ENCODE data around the gene SMC1A. TPM values are rescaled to one million over a fixed set of nuclear protein-coding genes. Genes with fewer than 3 reads are reported as not detected.

Gene SMC1A
- total RNA-seq, 1 donor from 2014 or later, result 31.4 TPM

DNA sequence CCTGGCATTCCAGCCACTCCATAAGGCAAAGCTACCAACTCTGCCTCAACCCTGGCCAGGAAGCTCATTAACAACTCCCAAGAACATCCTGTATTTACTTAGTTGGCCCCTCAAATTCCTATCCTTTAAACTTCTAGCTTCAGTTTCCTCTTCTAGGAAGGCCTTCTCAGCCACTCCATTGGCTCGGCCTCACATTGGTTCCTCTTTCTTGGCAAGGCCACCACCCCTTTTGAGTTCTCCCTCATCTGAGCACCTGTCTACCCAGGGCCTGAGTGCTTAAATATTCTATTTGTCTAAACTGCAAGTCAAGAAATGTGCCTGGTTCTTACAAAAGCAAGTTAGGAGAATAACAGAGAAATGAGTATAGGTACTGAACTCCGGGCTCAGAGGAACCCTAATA is 10.0 kb downstream of the SMC1A start:
- Histone ChIP-seq H3K27ac (no peak overlapping the region), H3K9me3 (no peaks in the 10 kb centered on the region), H3K4me1 (no peaks in the 10 kb centered on the region), H3K4me3 (no peak overlapping the region), H3K36me3 (peaks cover 0 to 63% of the 10 kb centered on the region in 2 donors), H3K27me3 (no peaks in the 10 kb centered on the region)
- intact Hi-C loops (cut with DNase I), result no loop called here
- DNase-seq (ENCODE audit: extremely low spot score in 2 of 2), result no peak
- TF ChIP-seq POLR2AphosphoS5 (IDR thresholded peaks at IDR 0.05; ENCODE audit: insufficient read depth in 1 of 2, low read depth in 1 of 2), result no peak
- no peak for TF ChIP-seq POLR2A (IDR thresholded peaks at IDR 0.05)
- TF ChIP-seq CTCF (IDR thresholded peaks at IDR 0.05), result no peak

DNA sequence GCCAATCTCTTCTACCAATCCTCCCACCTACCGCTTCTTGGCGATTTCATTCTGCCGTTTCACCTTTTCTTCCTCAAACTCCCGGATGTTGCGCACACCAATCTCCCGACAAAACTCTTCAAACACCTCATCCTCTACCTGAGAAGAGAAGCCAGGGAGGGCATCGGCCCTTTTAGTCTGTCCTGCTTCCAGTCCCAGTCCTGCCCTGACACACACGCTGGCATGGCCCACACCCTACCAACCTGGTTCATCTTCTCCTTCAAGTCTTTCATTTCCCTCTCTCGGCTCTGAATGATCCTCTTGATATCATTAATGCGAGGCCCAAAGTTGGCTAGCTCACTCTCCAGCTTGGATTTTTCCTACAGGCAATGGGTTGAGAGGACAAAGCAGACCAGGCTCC is 18.9 kb downstream of the SMC1A start:
- intact Hi-C loops (cut with DNase I), result no loop called here
- Histone ChIP-seq H3K9me3 (no peaks in the 10 kb centered on the region), H3K4me3 (no peak overlapping the region), H3K27me3 (no peaks in the 10 kb centered on the region), H3K4me1 (no peaks in the 10 kb centered on the region), H3K36me3 (peaks cover 0 to 87% of the 10 kb centered on the region in 2 donors), H3K27ac (no peak overlapping the region)
- no peak for DNase-seq (ENCODE audit: extremely low spot score in 2 of 2)
- TF ChIP-seq POLR2AphosphoS5 (IDR thresholded peaks at IDR 0.05; ENCODE audit: insufficient read depth in 1 of 2, low read depth in 1 of 2) (no peak), POLR2A (IDR thresholded peaks at IDR 0.05) (no peak), CTCF (IDR thresholded peaks at IDR 0.05) (no peak)

- no peaks in the 10 kb centered on the region for H3K9me3 ChIP-seq
- no peaks in the 10 kb centered on the region for H3K4me1 ChIP-seq
- peaks cover 0 to 63% of the 10 kb centered on the region in 2 donors for H3K36me3 ChIP-seq
- H3K27me3 ChIP-seq, result no peaks in the 10 kb centered on the region
- no peak overlapping the region for H3K4me3 ChIP-seq
- TF ChIP-seq CTCF (IDR thresholded peaks at IDR 0.05) (no peak), POLR2A (IDR thresholded peaks at IDR 0.05) (no peak), POLR2AphosphoS5 (IDR thresholded peaks at IDR 0.05; ENCODE audit: insufficient read depth in 1 of 2, low read depth in 1 of 2) (no peak)
- H3K27ac ChIP-seq, result no peak overlapping the region
- no peak for DNase-seq (ENCODE audit: extremely low spot score in 2 of 2)
- intact Hi-C loops (cut with DNase I), result no loop called here
Measured at GRCh38 chrX:53398216-53398615, 24.2 kb downstream of the SMC1A start.

DNA sequence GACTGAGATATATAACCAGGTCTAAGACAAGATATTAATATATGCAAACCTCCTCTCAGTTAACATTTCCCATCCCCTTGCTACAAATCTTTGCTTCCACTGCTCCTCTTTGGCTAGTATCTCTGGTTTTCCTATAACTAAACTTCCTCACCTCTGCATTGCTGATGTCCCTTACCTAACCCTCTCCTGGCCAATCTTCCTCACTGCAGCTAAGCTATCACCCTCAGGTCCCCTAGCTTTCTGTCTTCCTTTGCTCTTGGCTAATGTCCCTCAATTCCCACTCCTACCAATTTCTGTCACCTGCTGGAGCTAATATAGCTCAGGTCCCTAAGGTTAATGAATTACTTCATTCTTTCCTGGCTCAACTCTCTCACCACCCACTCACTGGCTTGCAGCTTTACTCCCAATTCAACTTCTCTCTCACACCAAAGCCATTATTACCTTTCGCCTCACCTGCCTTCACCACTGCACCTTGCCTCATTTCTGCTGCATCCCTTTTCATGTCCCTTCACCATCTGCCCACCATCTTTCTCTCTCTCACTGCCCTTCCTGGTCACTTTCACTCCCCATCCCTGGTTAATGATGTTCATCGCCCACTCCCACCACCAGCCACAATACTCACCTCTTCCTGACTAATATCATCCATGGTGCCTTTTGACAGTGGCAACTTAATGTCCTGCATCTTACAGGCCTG is 26.7 kb downstream of the SMC1A start:
- H3K4me1 ChIP-seq, result no peaks in the 10 kb centered on the region
- H3K27me3 ChIP-seq, result no peaks in the 10 kb centered on the region
- intact Hi-C loops (cut with DNase I), result no loop called here
- TF ChIP-seq CTCF (IDR thresholded peaks at IDR 0.05) (no peak), POLR2A (IDR thresholded peaks at IDR 0.05) (no peak), POLR2AphosphoS5 (IDR thresholded peaks at IDR 0.05; ENCODE audit: insufficient read depth in 1 of 2, low read depth in 1 of 2) (no peak)
- H3K9me3 ChIP-seq, result no peaks in the 10 kb centered on the region
- no peak overlapping the region for H3K4me3 ChIP-seq
- peaks cover 0 to 40% of the 10 kb centered on the region in 2 donors for H3K36me3 ChIP-seq
- DNase-seq (ENCODE audit: extremely low spot score in 2 of 2), result no peak
- H3K27ac ChIP-seq, result no peak overlapping the region

GRCh38 chrX:53383376-53384076 is 38.9 kb downstream of the SMC1A start:
- intact Hi-C loops (cut with DNase I), result no loop called here
- DNase-seq (ENCODE audit: extremely low spot score in 2 of 2), result no peak
- H3K4me1 ChIP-seq, result no peaks in the 10 kb centered on the region
- H3K9me3 ChIP-seq, result no peaks in the 10 kb centered on the region
- no peaks in the 10 kb centered on the region for H3K27me3 ChIP-seq
- H3K27ac ChIP-seq, result no peak overlapping the region
- H3K4me3 ChIP-seq, result no peak overlapping the region
- H3K36me3 ChIP-seq, result peaks cover 0 to 61% of the 10 kb centered on the region in 2 donors
- TF ChIP-seq POLR2AphosphoS5 (IDR thresholded peaks at IDR 0.05; ENCODE audit: insufficient read depth in 1 of 2, low read depth in 1 of 2), result no peak
- no peak for TF ChIP-seq POLR2A (IDR thresholded peaks at IDR 0.05)
- no peak for TF ChIP-seq CTCF (IDR thresholded peaks at IDR 0.05)
